Astrocyte (in vitro differentiated cells and primary cell): ENCODE data around the gene UBA52. TPM values are rescaled to one million over a fixed set of nuclear protein-coding genes. Genes with fewer than 3 reads are reported as not detected.

ENCODE experiments used
- DNase-seq: peaks from one replicate; pipeline ENCODE4 v3.0.0-alpha.2; 2010; ENCODE audit warnings: low read depth
- FAIRE-seq: peaks from 2 replicates; lab custom pipeline; 2011; peaks lifted over from hg19 to GRCh38; lab: Jason Lieb, UNC
- H2AFZ ChIP-seq: 2 replicates; pipeline ENCODE4 v1.6.0; 2012; ENCODE audit warnings: low read depth, low read length, inconsistent platforms
- H3K27ac ChIP-seq: 2 replicates; pipeline ENCODE4 v1.5.1; 2011; ENCODE audit warnings: low read depth, low read length, inconsistent platforms
- H3K27me3 ChIP-seq: 2 replicates; pipeline ENCODE4 v1.6.0; 2011; ENCODE audit warnings: low read length, inconsistent platforms; ENCODE audit not compliant: insufficient read depth
- H3K36me3 ChIP-seq: 2 replicates; pipeline ENCODE4 v1.5.1; 2011; ENCODE audit warnings: low read length, inconsistent platforms; ENCODE audit not compliant: insufficient read depth
- H3K4me1 ChIP-seq: 2 replicates; pipeline ENCODE4 v1.5.1; 2011; ENCODE audit warnings: low read length, inconsistent platforms; ENCODE audit not compliant: insufficient read depth
- H3K4me2 ChIP-seq: 2 replicates; pipeline ENCODE4 v1.6.0; 2012; ENCODE audit warnings: low read length, inconsistent platforms
- H3K4me3 ChIP-seq: 2 replicates; pipeline ENCODE4 v1.5.1; 2011; ENCODE audit warnings: low read depth, mild to moderate bottlenecking, low read length, inconsistent platforms; ENCODE audit not compliant: insufficient read depth
- H3K79me2 ChIP-seq: 2 replicates; pipeline ENCODE4 v1.6.0; 2012; ENCODE audit warnings: mild to moderate bottlenecking, low read length, inconsistent platforms; ENCODE audit not compliant: insufficient read depth
- H3K9ac ChIP-seq: 2 replicates; pipeline ENCODE4 v1.6.0; 2012; ENCODE audit warnings: mild to moderate bottlenecking, low read length, inconsistent platforms
- H3K9me3 ChIP-seq: 2 replicates; pipeline ENCODE4 v1.5.1; 2012; ENCODE audit warnings: low read depth, mild to moderate bottlenecking, low read length, inconsistent platforms; ENCODE audit not compliant: insufficient read depth
- H4K20me1 ChIP-seq: 2 replicates; pipeline ENCODE4 v1.6.0; 2012; ENCODE audit warnings: low read length, inconsistent platforms; ENCODE audit not compliant: insufficient read depth
- H3K27ac Mint-ChIP-seq: one replicate; pipeline ENCODE4 v1.8.0; 2021; ENCODE audit warnings: mild to moderate bottlenecking, mixed read lengths; ENCODE audit not compliant: unreplicated experiment
- H3K27me3 Mint-ChIP-seq: one replicate; pipeline ENCODE4 v1.8.0; 2021; ENCODE audit warnings: low read depth, mixed read lengths; ENCODE audit not compliant: unreplicated experiment
- H3K36me3 Mint-ChIP-seq: one replicate; pipeline ENCODE4 v1.8.0; 2021; ENCODE audit warnings: low read depth, mixed read lengths; ENCODE audit not compliant: unreplicated experiment
- H3K4me1 Mint-ChIP-seq: one replicate; pipeline ENCODE4 v1.8.0; 2021; ENCODE audit warnings: low read depth, mixed read lengths; ENCODE audit not compliant: unreplicated experiment
- H3K4me3 Mint-ChIP-seq: one replicate; pipeline ENCODE4 v1.8.0; 2021; ENCODE audit warnings: mild to moderate bottlenecking, moderate library complexity, mixed read lengths; ENCODE audit not compliant: unreplicated experiment
- H3K9me3 Mint-ChIP-seq: one replicate; pipeline ENCODE4 v1.8.0; 2021; ENCODE audit warnings: mild to moderate bottlenecking, mixed read lengths; ENCODE audit not compliant: unreplicated experiment
- CTCF ChIP-seq: IDR thresholded peaks from 2 replicates; pipeline ENCODE4 v1.5.1; 2011; ENCODE audit warnings: low read depth, mild to moderate bottlenecking, inconsistent platforms, low read length, moderate library complexity; ENCODE audit not compliant: insufficient read depth
- EZH2 ChIP-seq: IDR thresholded peaks from 2 replicates; pipeline ENCODE4 v1.6.1; 2012; ENCODE audit warnings: mild to moderate bottlenecking, low read length, inconsistent platforms; ENCODE audit not compliant: insufficient read depth
- total RNA-seq: library from RNA; stranded (reverse); gene quantifications from 2 replicates; pipeline ENCODE4 v1.2.1, GENCODE V29; 2021

UBA52 gene
- total RNA-seq, 1 donor from 2014 or later = 1,287 TPM

- Histone ChIP-seq H3K27me3 (no peaks in the 10 kb centered on the region), H3K36me3 (peaks cover 9% of the 10 kb centered on the region), H3K9ac (no peak overlapping the region), H3K9me3 (no peaks in the 10 kb centered on the region), H3K27ac (no peak overlapping the region), H2AFZ (peak overlapping the region; percentile 86), H3K4me1 (peaks cover 14% of the 10 kb centered on the region), H3K4me3 (peak overlapping the region; percentile 61), H3K4me2 (peak overlapping the region; percentile 88), H4K20me1 (peaks cover 9% of the 10 kb centered on the region), H3K79me2 (peaks cover 16% of the 10 kb centered on the region)
- DNase-seq = peak; percentile 27
- peaks cover 3% of the 10 kb centered on the region for H3K36me3 Mint-ChIP-seq
- no peaks in the 10 kb centered on the region for H3K27me3 Mint-ChIP-seq
- peaks cover 1% of the 10 kb centered on the region for H3K9me3 Mint-ChIP-seq
- no peak for FAIRE-seq
- peak overlapping the region; percentile 86 for H3K27ac Mint-ChIP-seq
- TF ChIP-seq EZH2 (no peak), CTCF (no peak)
- no peaks in the 10 kb centered on the region for H3K4me1 Mint-ChIP-seq
- peak overlapping the region; percentile 85 for H3K4me3 Mint-ChIP-seq
Measured at GRCh38 chr19:18543814-18544475, 27.7 kb upstream of the UBA52 start.

GRCh38 chr19:18551631-18552030, 20.0 kb upstream of the UBA52 start:
- Mint-ChIP-seq H3K27me3 (no peaks in the 10 kb centered on the region), H3K4me3 (no peak overlapping the region), H3K27ac (no peak overlapping the region), H3K9me3 (peaks cover 2% of the 10 kb centered on the region), H3K36me3 (no peaks in the 10 kb centered on the region), H3K4me1 (no peaks in the 10 kb centered on the region)
- FAIRE-seq (no peak), DNase-seq (no peak)
- no peaks in the 10 kb centered on the region for H4K20me1 ChIP-seq
- H3K36me3 ChIP-seq = no peaks in the 10 kb centered on the region
- no peaks in the 10 kb centered on the region for H3K9me3 ChIP-seq
- no peak overlapping the region for H3K9ac ChIP-seq
- TF ChIP-seq CTCF (no peak), EZH2 (no peak)
- no peak overlapping the region for H3K27ac ChIP-seq
- H3K27me3 ChIP-seq = no peaks in the 10 kb centered on the region
- no peak overlapping the region for H3K4me3 ChIP-seq
- H3K79me2 ChIP-seq = no peaks in the 10 kb centered on the region
- H2AFZ ChIP-seq = no peak overlapping the region
- H3K4me2 ChIP-seq = no peak overlapping the region
- H3K4me1 ChIP-seq = no peaks in the 10 kb centered on the region
